HEK293 (cell line): ENCODE results near the gene WLS.
A peak's percentile ranks its signal among the peaks of the same experiment; 100 is the strongest.

Experiments used
- CTCF ChIA-PET: fragments of 350-600 bp; formaldehyde crosslinking; extraction: SDS; loops from one replicate; lab custom pipeline; 2021; ENCODE audit warnings: antibody characterized with exemption; lab: Yijun Ruan, JAX
- POLR2A ChIA-PET: fragments of 300-600 bp; formaldehyde crosslinking; extraction: SDS; loops from one replicate; lab custom pipeline; 2020; ENCODE audit warnings: antibody characterized with exemption, inconsistent platforms; lab: Yijun Ruan, JAX
- H3K27ac ChIP-seq: fragments of 200-500 bp; sonication (Bioruptor generic); 2 replicates; pipeline ENCODE4 v1.5.1; 2014; ENCODE audit warnings: low read depth, low read length, control low read depth, inconsistent platforms; ENCODE audit errors: extremely low read depth
- H3K36me3 ChIP-seq, 2 experiments: fragments of 200-500 bp in 1 of 2; sonication (Bioruptor generic) in 1 of 2; 1 replicate in 1 of 2; 2 replicates in 1 of 2; pipeline ENCODE4 v1.5.1; 2014 to 2017; ENCODE audit warnings: inconsistent platforms in 2 of 2, low read length in 2 of 2; ENCODE audit not compliant: control insufficient read depth in 2 of 2, insufficient read depth in 1 of 2
- H3K4me1 ChIP-seq: fragments of 200-500 bp; sonication (Bioruptor generic); 2 replicates; pipeline ENCODE4 v1.5.1; 2014; ENCODE audit warnings: mild to moderate bottlenecking, low read length, inconsistent platforms; ENCODE audit not compliant: control insufficient read depth, insufficient read depth
- H3K4me3 ChIP-seq: 2 replicates; pipeline ENCODE4 v1.5.1; 2011; ENCODE audit warnings: low read depth, mild to moderate bottlenecking, control low read depth, low read length, moderate library complexity
- H3K9me3 ChIP-seq: fragments of 200-500 bp; sonication (Bioruptor generic); 2 replicates; pipeline ENCODE4 v1.5.1; 2014; ENCODE audit warnings: low read depth, low read length, inconsistent platforms; ENCODE audit not compliant: control insufficient read depth, insufficient read depth
- HOXC10 ChIP-seq: sonication (generic); formaldehyde crosslinking; IDR thresholded peaks from 2 replicates; pipeline ENCODE4 v1.8.1; 2023; ENCODE audit warnings: mild to moderate bottlenecking, missing genetic modification reagents
- KLF10 ChIP-seq: fragments of 450-650 bp; IDR thresholded peaks from 2 replicates; pipeline ENCODE4 v1.5.1; 2018; ENCODE audit warnings: missing biosample characterization, mild to moderate bottlenecking, missing genetic modification characterization
- OVOL3 ChIP-seq: fragments of 450-650 bp; formaldehyde crosslinking; IDR thresholded peaks from 2 replicates; pipeline ENCODE4 v1.5.1; 2016; ENCODE audit warnings: missing biosample characterization, missing genetic modification characterization
- REST ChIP-seq: fragments of 450-650 bp; formaldehyde crosslinking; IDR thresholded peaks from 2 replicates; pipeline ENCODE4 v1.5.1; 2016; ENCODE audit warnings: missing biosample characterization, missing genetic modification characterization
- SETDB1 ChIP-seq: IDR thresholded peaks from one replicate; pipeline ENCODE4 v1.6.1; 2017; ENCODE audit warnings: mild to moderate bottlenecking, low read length, moderate library complexity, mixed read lengths; ENCODE audit not compliant: insufficient read length
- ZBTB7A ChIP-seq: fragments of 450-650 bp; formaldehyde crosslinking; IDR thresholded peaks from 2 replicates; pipeline ENCODE4 v1.5.1; 2016; ENCODE audit warnings: low read depth, missing biosample characterization, missing genetic modification characterization
- ZFP41 ChIP-seq: fragments of 450-650 bp; formaldehyde crosslinking; IDR thresholded peaks from 2 replicates; pipeline ENCODE4 v1.5.1; 2016; ENCODE audit warnings: missing biosample characterization, missing genetic modification characterization, borderline replicate concordance
- ZFP69B ChIP-seq: fragments of 450-650 bp; formaldehyde crosslinking; IDR thresholded peaks from 2 replicates; pipeline ENCODE4 v1.5.1; 2016; ENCODE audit warnings: missing biosample characterization, missing genetic modification characterization
- ZNF133 ChIP-seq: fragments of 450-650 bp; formaldehyde crosslinking; IDR thresholded peaks from 2 replicates; pipeline ENCODE4 v1.5.1; 2016; ENCODE audit warnings: missing biosample characterization, missing genetic modification characterization
- ZNF184 ChIP-seq: fragments of 450-650 bp; IDR thresholded peaks from 2 replicates; pipeline ENCODE4 v1.5.1; 2018; ENCODE audit warnings: missing biosample characterization, mild to moderate bottlenecking, missing genetic modification characterization
- ZNF223 ChIP-seq: fragments of 450-650 bp; formaldehyde crosslinking; IDR thresholded peaks from 2 replicates; pipeline ENCODE4 v1.5.1; 2016; ENCODE audit warnings: missing biosample characterization, missing genetic modification characterization
- ZNF248 ChIP-seq: fragments of 450-650 bp; formaldehyde crosslinking; IDR thresholded peaks from 2 replicates; pipeline ENCODE4 v1.5.1; 2017; ENCODE audit warnings: missing biosample characterization, missing genetic modification characterization
- ZNF311 ChIP-seq: fragments of 450-650 bp; formaldehyde crosslinking; IDR thresholded peaks from 2 replicates; pipeline ENCODE4 v1.5.1; 2017; ENCODE audit warnings: missing biosample characterization, missing genetic modification characterization, borderline replicate concordance
- ZNF426 ChIP-seq: fragments of 450-650 bp; formaldehyde crosslinking; IDR thresholded peaks from 2 replicates; pipeline ENCODE4 v1.5.1; 2017; ENCODE audit warnings: missing biosample characterization, missing genetic modification characterization, mild to moderate bottlenecking, inconsistent platforms, moderate library complexity
- ZNF514 ChIP-seq: fragments of 450-650 bp; formaldehyde crosslinking; IDR thresholded peaks from 2 replicates; pipeline ENCODE4 v1.5.1; 2016; ENCODE audit warnings: missing biosample characterization, missing genetic modification characterization
- ZNF600 ChIP-seq: fragments of 450-650 bp; formaldehyde crosslinking; IDR thresholded peaks from 2 replicates; pipeline ENCODE4 v1.5.1; 2016; ENCODE audit warnings: missing biosample characterization, missing genetic modification characterization
- ZNF629 ChIP-seq: fragments of 450-650 bp; formaldehyde crosslinking; IDR thresholded peaks from 2 replicates; pipeline ENCODE4 v1.5.1; 2017; ENCODE audit warnings: missing biosample characterization, missing genetic modification characterization
- ZNF785 ChIP-seq: fragments of 450-650 bp; formaldehyde crosslinking; IDR thresholded peaks from 2 replicates; pipeline ENCODE4 v1.5.1; 2016; ENCODE audit warnings: missing biosample characterization, missing genetic modification characterization
- ZSCAN4 ChIP-seq: fragments of 450-650 bp; formaldehyde crosslinking; IDR thresholded peaks from 2 replicates; pipeline ENCODE4 v1.5.1; 2017; ENCODE audit warnings: missing biosample characterization, missing genetic modification characterization
- TF ChIP-seq, protein P1 (sequence below): fragments of 450-650 bp; formaldehyde crosslinking; IDR thresholded peaks from 2 replicates; pipeline ENCODE4 v1.5.1; 2016; ENCODE audit warnings: missing biosample characterization, missing genetic modification characterization, low read depth
- TF ChIP-seq, protein P2 (sequence below): fragments of 450-650 bp; IDR thresholded peaks from 2 replicates; pipeline ENCODE4 v1.5.1; 2018; ENCODE audit warnings: missing biosample characterization, missing genetic modification characterization

The WLS gene

GRCh38 chr1:68181165-68181556 is 51.2 kb downstream of the WLS start:
- CTCF ChIA-PET, result no interaction called here

DNA sequence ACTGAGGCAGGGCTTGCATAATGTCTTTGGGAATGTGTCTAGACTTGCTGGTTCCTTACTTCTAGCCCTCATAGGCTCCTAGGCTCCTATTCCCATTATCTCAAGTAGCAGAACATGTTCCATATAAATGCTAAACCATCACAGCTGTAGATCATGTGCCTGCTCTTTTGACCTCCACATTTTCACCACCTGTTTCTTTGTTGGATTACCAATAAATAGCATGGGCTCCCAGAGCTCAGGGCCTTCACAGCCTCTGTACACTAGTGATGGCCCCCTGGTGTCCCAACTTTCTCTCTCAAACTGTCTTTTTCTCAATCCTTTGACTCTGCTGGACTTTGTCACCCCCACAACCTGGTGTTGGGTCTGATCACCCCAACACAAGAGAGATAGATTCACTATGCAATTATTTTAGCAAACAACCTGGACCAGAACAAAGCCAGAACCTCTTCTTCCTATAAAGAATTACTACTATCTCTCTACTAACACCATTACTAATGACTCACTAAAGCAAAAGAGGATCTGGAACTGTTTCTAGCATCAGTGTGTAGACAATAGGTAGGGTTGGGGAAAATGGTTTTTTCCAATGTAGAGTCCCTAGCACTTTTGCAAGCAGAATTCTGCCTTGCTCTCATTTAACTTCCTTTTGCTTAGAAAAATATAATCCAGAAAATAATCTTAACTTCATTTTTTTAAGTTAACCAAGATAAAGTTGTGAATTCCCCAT is 51.7 kb downstream of the WLS start:
- ChIA-PET POLR2A (no interaction called here), CTCF (interaction anchor here (0.8 kb wide), 1 partner anchor 326 kb away, joined by 3 read pairs; no protein-coding TSS in a partner anchor)
- Histone ChIP-seq H3K4me3 (no peak overlapping the region), H3K36me3 (peaks cover 0 to 13% of the 10 kb centered on the region in 2 experiments; a peak in 1 of 3 replicates), H3K4me1 (peaks cover 11% of the 10 kb centered on the region), H3K27ac (no peak overlapping the region), H3K9me3 (no peaks in the 10 kb centered on the region)
- TF ChIP-seq HOXC10 (CRISPR knock-in tag) (no peak), ZNF184 (no peak), SETDB1 (no peak), ZNF311 (tag by site-specific recombination) (no peak)

More at GRCh38 chr1:68181165-68181556, 51.2 kb downstream of the WLS start:
- no peaks in the 10 kb centered on the region for H3K9me3 ChIP-seq
- H3K36me3 ChIP-seq, result peaks cover 0 to 16% of the 10 kb centered on the region in 2 experiments; a peak in 2 of 3 replicates
- TF ChIP-seq, protein P1, sequence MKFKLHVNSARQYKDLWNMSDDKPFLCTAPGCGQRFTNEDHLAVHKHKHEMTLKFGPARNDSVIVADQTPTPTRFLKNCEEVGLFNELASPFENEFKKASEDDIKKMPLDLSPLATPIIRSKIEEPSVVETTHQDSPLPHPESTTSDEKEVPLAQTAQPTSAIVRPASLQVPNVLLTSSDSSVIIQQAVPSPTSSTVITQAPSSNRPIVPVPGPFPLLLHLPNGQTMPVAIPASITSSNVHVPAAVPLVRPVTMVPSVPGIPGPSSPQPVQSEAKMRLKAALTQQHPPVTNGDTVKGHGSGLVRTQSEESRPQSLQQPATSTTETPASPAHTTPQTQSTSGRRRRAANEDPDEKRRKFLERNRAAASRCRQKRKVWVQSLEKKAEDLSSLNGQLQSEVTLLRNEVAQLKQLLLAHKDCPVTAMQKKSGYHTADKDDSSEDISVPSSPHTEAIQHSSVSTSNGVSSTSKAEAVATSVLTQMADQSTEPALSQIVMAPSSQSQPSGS (tag by site-specific recombination), result 0 out of 2 replicates have a peak, but pooled peaks have one; percentile 12
- no peak for TF ChIP-seq ZSCAN4 (tag by site-specific recombination)
- no peak overlapping the region for H3K4me3 ChIP-seq
- no peak overlapping the region for H3K27ac ChIP-seq
- POLR2A ChIA-PET, result no interaction called here
- H3K4me1 ChIP-seq, result peaks cover 8% of the 10 kb centered on the region

DNA sequence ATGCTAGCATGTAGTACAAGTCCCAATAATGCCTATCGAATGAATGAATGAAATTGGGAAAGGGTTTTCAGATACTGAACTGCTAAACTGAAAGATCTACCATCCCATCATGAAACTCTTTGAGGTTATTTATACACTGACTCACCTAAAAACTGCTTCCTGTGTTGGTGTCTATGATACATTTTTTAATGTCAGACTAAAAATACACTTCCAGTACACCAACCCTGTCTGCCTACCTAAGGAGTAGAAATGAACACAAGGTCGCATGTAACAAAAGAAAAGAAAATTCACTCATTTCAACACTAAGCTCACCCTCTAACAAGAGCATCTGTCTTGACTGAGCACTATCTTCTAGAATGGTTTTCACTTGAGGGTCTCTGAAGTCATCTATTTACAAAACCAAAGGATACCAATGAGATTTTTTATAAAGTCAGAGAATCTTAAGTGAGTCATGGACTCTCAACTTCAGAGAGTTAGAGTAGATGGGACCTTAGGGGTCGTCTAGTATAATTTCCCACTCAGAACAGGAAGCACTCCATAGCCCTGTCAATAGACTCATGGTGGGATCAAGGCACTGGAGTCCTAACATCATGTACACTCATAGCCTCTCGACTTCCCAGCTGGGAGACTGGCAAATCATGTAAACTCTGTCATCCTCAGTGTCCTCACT is 53.4 kb downstream of the WLS start:
- no peak overlapping the region for H3K4me3 ChIP-seq
- peaks cover 0 to 6% of the 10 kb centered on the region in 2 experiments; a peak in 1 of 3 replicates for H3K36me3 ChIP-seq
- ChIA-PET CTCF (no interaction called here), POLR2A (no interaction called here)
- no peak overlapping the region for H3K27ac ChIP-seq
- H3K9me3 ChIP-seq, result no peaks in the 10 kb centered on the region
- no peak for TF ChIP-seq ZNF514 (tag by site-specific recombination)
- no peak for TF ChIP-seq ZNF248
- no peak for TF ChIP-seq ZNF223
- TF ChIP-seq ZNF133 (tag by site-specific recombination), result no peak
- TF ChIP-seq, protein P2, sequence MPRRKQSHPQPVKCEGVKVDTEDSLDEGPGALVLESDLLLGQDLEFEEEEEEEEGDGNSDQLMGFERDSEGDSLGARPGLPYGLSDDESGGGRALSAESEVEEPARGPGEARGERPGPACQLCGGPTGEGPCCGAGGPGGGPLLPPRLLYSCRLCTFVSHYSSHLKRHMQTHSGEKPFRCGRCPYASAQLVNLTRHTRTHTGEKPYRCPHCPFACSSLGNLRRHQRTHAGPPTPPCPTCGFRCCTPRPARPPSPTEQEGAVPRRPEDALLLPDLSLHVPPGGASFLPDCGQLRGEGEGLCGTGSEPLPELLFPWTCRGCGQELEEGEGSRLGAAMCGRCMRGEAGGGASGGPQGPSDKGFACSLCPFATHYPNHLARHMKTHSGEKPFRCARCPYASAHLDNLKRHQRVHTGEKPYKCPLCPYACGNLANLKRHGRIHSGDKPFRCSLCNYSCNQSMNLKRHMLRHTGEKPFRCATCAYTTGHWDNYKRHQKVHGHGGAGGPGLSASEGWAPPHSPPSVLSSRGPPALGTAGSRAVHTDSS, result no peak
- TF ChIP-seq ZFP69B (tag by site-specific recombination), result no peak
- TF ChIP-seq ZBTB7A (tag by site-specific recombination), result no peak
- no peak for TF ChIP-seq KLF10 (tag by site-specific recombination)
- no peak for TF ChIP-seq ZNF600 (tag by site-specific recombination)
- no peak for TF ChIP-seq REST (tag by site-specific recombination)
- TF ChIP-seq ZNF426 (tag by site-specific recombination), result no peak
- no peak for TF ChIP-seq ZNF311 (tag by site-specific recombination)
- TF ChIP-seq ZNF629 (tag by site-specific recombination), result no peak
- TF ChIP-seq ZFP41 (tag by site-specific recombination), result no peak
- TF ChIP-seq ZNF785 (tag by site-specific recombination), result no peak
- no peak for TF ChIP-seq OVOL3 (tag by site-specific recombination)
- H3K4me1 ChIP-seq, result peaks cover 26% of the 10 kb centered on the region
